GM12878 (cell line): Measurements from ENCODE around the gene SYTL2. TPM values are rescaled to one million over a fixed set of nuclear protein-coding genes. Genes with fewer than 3 reads are reported as not detected.

Experiments used
- ATAC-seq: fragments of 200-7000 bp; cut with Tn5 transposase; 3 replicates; pipeline ENCODE4 v1.9.1; 2020; ENCODE audit warnings: mild to moderate bottlenecking, moderate library complexity
- BruUV-seq: library from RNA; stranded (reverse); fragments of 400-500 nt; replicated peaks from 2 replicates; lab custom pipeline; 2021; lab: Mats Ljungman, UMichigan
- CTCF ChIA-PET: fragments of 300-600 bp; sonication (Branson Sonifier 250); formaldehyde crosslinking; extraction: SDS; loops from one replicate; lab custom pipeline; 2021; ENCODE audit warnings: inconsistent platforms; lab: Yijun Ruan, JAX
- POLR2A ChIA-PET: fragments of 350-600 bp; formaldehyde crosslinking; extraction: SDS; loops from one replicate; lab custom pipeline; 2021; ENCODE audit warnings: inconsistent platforms; lab: Charles Lee
- RAD21 ChIA-PET: fragments of 300-600 bp; sonication (Branson Sonifier 250); formaldehyde crosslinking; loops from one replicate; lab custom pipeline; 2023; ENCODE audit warnings: antibody characterized with exemption; ENCODE audit not compliant: unreplicated experiment; lab: Charles Lee
- SMC1A ChIA-PET: fragments of 300-600 bp; sonication (Branson Sonifier 250); formaldehyde crosslinking; loops from one replicate; lab custom pipeline; 2023; ENCODE audit not compliant: unreplicated experiment, uncharacterized antibody; lab: Charles Lee
- DNase-seq: peaks from one replicate; pipeline ENCODE4 v3.0.0-alpha.2; 2011; ENCODE audit warnings: low read depth, low spot score
- FAIRE-seq: peaks from 3 replicates; lab custom pipeline; 2011; peaks lifted over from hg19 to GRCh38; lab: Jason Lieb, UNC
- H2AFZ ChIP-seq: 2 replicates; pipeline ENCODE4 v1.6.0; 2011; ENCODE audit warnings: low read depth, low read length, control low read depth; ENCODE audit not compliant: control insufficient read depth
- H3K27ac ChIP-seq: 2 replicates; pipeline ENCODE4 v1.5.1; 2011; ENCODE audit warnings: control low read depth; ENCODE audit not compliant: control insufficient read depth, insufficient read depth
- H3K27me3 ChIP-seq, 2 experiments: replicated peaks in 1 of 2; 2 replicates each; pipeline versions ENCODE4 v1.6.0 to v1.6.1; 2011; ENCODE audit warnings: low read length in 1 of 2; ENCODE audit not compliant: control insufficient read depth in 2 of 2, insufficient read depth in 2 of 2
- H3K36me3 ChIP-seq, 2 experiments: 2 replicates each; pipeline ENCODE4 v1.5.1; 2011; ENCODE audit warnings: low read length in 1 of 2; ENCODE audit not compliant: control insufficient read depth in 2 of 2, insufficient read depth in 2 of 2
- H3K4me1 ChIP-seq: 2 replicates; pipeline ENCODE4 v1.6.1; 2011; ENCODE audit warnings: mild to moderate bottlenecking, low read length, moderate library complexity, mixed read lengths; ENCODE audit not compliant: control insufficient read depth, insufficient read depth
- H3K4me2 ChIP-seq: 2 replicates; pipeline ENCODE4 v1.6.0; 2011; ENCODE audit warnings: control low read depth; ENCODE audit not compliant: control insufficient read depth, insufficient read depth
- H3K4me3 ChIP-seq: fragments of 200-600 bp; sonication (generic); 2 replicates; pipeline ENCODE4 v1.5.1; 2016
- H3K79me2 ChIP-seq: 2 replicates; pipeline ENCODE4 v1.6.0; 2011; ENCODE audit warnings: low read length; ENCODE audit not compliant: control insufficient read depth, insufficient read depth
- H3K9ac ChIP-seq: 2 replicates; pipeline ENCODE4 v1.8.0; 2011; ENCODE audit warnings: low read length, control low read depth, mixed read lengths; ENCODE audit not compliant: control insufficient read depth, insufficient read depth
- H3K9me3 ChIP-seq: replicated peaks from 3 replicates; pipeline ENCODE4 v1.5.1; 2011; ENCODE audit warnings: mild to moderate bottlenecking, low read length; ENCODE audit not compliant: control insufficient read depth, insufficient read depth
- H4K20me1 ChIP-seq: 2 replicates; pipeline ENCODE4 v1.6.0; 2011; ENCODE audit not compliant: control insufficient read depth, insufficient read depth
- ASH2L ChIP-seq: fragments of 300-600, 200-600 bp; sonication (generic); IDR thresholded peaks from 2 replicates; pipeline ENCODE4 v1.6.1; 2017; ENCODE audit warnings: low read depth, mild to moderate bottlenecking, borderline replicate concordance
- GATAD2B ChIP-seq: fragments of 450-650 bp; conservative IDR thresholded peaks from 2 replicates; pipeline ENCODE4 v1.6.1; 2017; ENCODE audit warnings: low read depth, mild to moderate bottlenecking, moderate library complexity
- HDAC2 ChIP-seq: fragments of 200-600 bp; sonication (generic); IDR thresholded peaks from 2 replicates; pipeline ENCODE4 v1.6.1; 2017
- HSF1 ChIP-seq: fragments of 150-350 bp; IDR thresholded peaks from 2 replicates; pipeline ENCODE4 v1.6.1; 2014; ENCODE audit warnings: mild to moderate bottlenecking, low read depth, low read length
- KLF5 ChIP-seq: fragments of 450-650 bp; IDR thresholded peaks from 2 replicates; pipeline ENCODE4 v1.6.1; 2014; ENCODE audit warnings: mild to moderate bottlenecking; ENCODE audit not compliant: partially characterized antibody
- MAX ChIP-seq: IDR thresholded peaks from 2 replicates; pipeline ENCODE4 v1.6.1; 2012; ENCODE audit warnings: low read depth, low read length, improper control_type of control experiment
- MTA3 ChIP-seq: IDR thresholded peaks from 2 replicates; pipeline ENCODE4 v1.6.1; 2012; ENCODE audit warnings: low read length, inconsistent platforms, borderline replicate concordance
- MYB ChIP-seq: fragments of 150-350 bp; IDR thresholded peaks from 2 replicates; pipeline ENCODE4 v1.6.1; 2014; ENCODE audit warnings: mild to moderate bottlenecking, low read depth, low read length, borderline replicate concordance
- POLR2AphosphoS5 ChIP-seq: IDR thresholded peaks from 2 replicates; pipeline ENCODE4 v1.6.1; 2011; ENCODE audit warnings: mild to moderate bottlenecking, low read length, inconsistent platforms
- TBL1XR1 ChIP-seq: IDR thresholded peaks from 2 replicates; pipeline ENCODE4 v1.6.1; 2012; ENCODE audit warnings: low read depth, low read length, improper control_type of control experiment
- TCF3 ChIP-seq: IDR thresholded peaks from 2 replicates; pipeline ENCODE4 v1.6.1; 2012; ENCODE audit warnings: low read depth, mild to moderate bottlenecking, low read length, borderline replicate concordance; ENCODE audit not compliant: insufficient read depth
- ZBTB33 ChIP-seq: fragments of 450-650 bp; IDR thresholded peaks from 2 replicates; pipeline ENCODE4 v1.6.1; 2017; ENCODE audit warnings: mild to moderate bottlenecking
- ZNF592 ChIP-seq: fragments of 450-650 bp; IDR thresholded peaks from 2 replicates; pipeline ENCODE4 v1.6.1; 2017; ENCODE audit warnings: mild to moderate bottlenecking, moderate library complexity
- WGBS: methylation state at CpG from one replicate; pipeline ENCODE4 v1.1.6; 2016; ENCODE audit warnings: low lambda C conversion rate; ENCODE audit not compliant: insufficient replicate concordance, insufficient coverage; ENCODE audit errors: missing lambda C conversion rate; 5-methylcytosine and 5-hydroxymethylcytosine counted together
- in situ Hi-C: fragments of 300-500 bp; cut with MboI; formaldehyde crosslinking; loops from 9 replicates; pipeline ENCODE4 v1.14.3; 2018; ENCODE audit warnings: mixed read lengths
- intact Hi-C: fragments of 100-400 bp; cut with micrococcal nuclease; formaldehyde crosslinking; loops from one replicate; pipeline ENCODE4 v1.14.2; 2022; ENCODE audit not compliant: unreplicated experiment
- polyA plus RNA-seq, 11 experiments: library from polyadenylated mRNA; depleted of rRNA in 4 of 11; unstranded in 6 of 11; stranded (reverse) in 5 of 11; fragments of >200 nt; fragmentation: Nextera tagmentation in 4 of 11; fragmentation: Illumina TruSeq in 1 of 11; extraction: Ambion mirVana in 4 of 11; extraction: Trizol in 1 of 11; gene quantifications; 1 replicate in 1 of 11; 2 replicates in 10 of 11; pipeline versions ENCODE4 v1.2.1 to v1.2.3, GENCODE V29; 2011 to 2016; ENCODE audit warnings: inconsistent platforms in 2 of 11, missing spikeins in 2 of 11, low read depth in 1 of 11
- total RNA-seq, 4 experiments: library from RNA; depleted of rRNA in 3 of 4; stranded (reverse); fragments of >200 nt in 3 of 4; fragmentation: Illumina TruSeq in 1 of 4; extraction: Trizol in 1 of 4; gene quantifications; 2 replicates each; pipeline versions ENCODE4 v1.2.1 to v1.2.3, GENCODE V29; 2013 to 2021

SYTL2 gene
- total and polyA plus RNA-seq, 10 of the 15 experiments (the other 5 are each of a cell fraction or from before 2014, with no cell fraction given), result 0.02 to 1.4 (median 0.31) TPM; not detected in 2

GRCh38 chr11:85805387-85805786 lies 5.6 kb downstream of the SYTL2 start:
- WGBS, result 0% methylated on average over 1 of the region's 1 CpG
- POLR2A ChIA-PET, result no interaction called here

More at GRCh38 chr11:85805387-85805786, 5.6 kb downstream of the SYTL2 start:
- no peak for FAIRE-seq
- intact Hi-C loops, result no loop called here
- no peak overlapping the region for H3K4me3 ChIP-seq
- H3K9me3 ChIP-seq, result no peaks in the 10 kb centered on the region
- H2AFZ ChIP-seq, result no peak overlapping the region
- no peaks in the 10 kb centered on the region for H3K36me3 ChIP-seq
- RAD21 ChIA-PET, result no interaction called here
- TF ChIP-seq KLF5 (no peak), POLR2AphosphoS5 (no peak), HDAC2 (no peak), ZBTB33 (no peak), GATAD2B (no peak), MAX (no peak), ZNF592 (no peak), MYB (no peak), TBL1XR1 (no peak), TCF3 (no peak), MTA3 (no peak), HSF1 (no peak), ASH2L (no peak)
- TF ChIP-seq, all 136 proteins: peak for 0
- H3K4me1 ChIP-seq, result no peaks in the 10 kb centered on the region
- no peak overlapping the region for H3K4me2 ChIP-seq
- in situ Hi-C loops, result no loop called here
- no peak overlapping the region for H3K9ac ChIP-seq
- BruUV-seq, result no TSS peak
- ATAC-seq (no peak), DNase-seq (no peak)
- ChIA-PET SMC1A (interaction anchor here (1.0 kb wide), 1 partner anchor 9 kb away, joined by 3 read pairs; no protein-coding TSS in a partner anchor), CTCF (no interaction called here)
- H3K27ac ChIP-seq, result no peak overlapping the region
- no peaks in the 10 kb centered on the region for H3K79me2 ChIP-seq
- H3K27me3 ChIP-seq, result peaks cover 8 to 12% of the 10 kb centered on the region in 2 experiments
- H4K20me1 ChIP-seq, result no peaks in the 10 kb centered on the region
